H1 (cell line): ENCODE results near the gene ARMC10. TPM values are rescaled to one million over a fixed set of nuclear protein-coding genes. Genes with fewer than 3 reads are reported as not detected.
A peak's percentile ranks its signal among the peaks of the same experiment; 100 is the strongest.

Source experiments
- CTCF ChIA-PET: fragments of 300-600 bp; sonication (Branson Sonifier 250); formaldehyde crosslinking; loops from one replicate; lab custom pipeline; 2021; ENCODE audit not compliant: partially characterized antibody; lab: Charles Lee
- POLR2A ChIA-PET: fragments of 300-600 bp; sonication (Branson Sonifier 250); formaldehyde crosslinking; loops from one replicate; lab custom pipeline; 2021; ENCODE audit warnings: inconsistent platforms; ENCODE audit not compliant: partially characterized antibody; lab: Charles Lee
- DNase-seq, 2 experiments: peaks; one replicate each; pipeline versions ENCODE4 v3.0.0 to v3.0.0-alpha.2; 2010 to 2022; ENCODE audit warnings: low spot score in 2 of 2, low read depth in 1 of 2, mixed read lengths in 1 of 2
- FAIRE-seq: peaks from 2 replicates; lab custom pipeline; 2011; peaks lifted over from hg19 to GRCh38; lab: Jason Lieb, UNC
- H2AFZ ChIP-seq: 2 replicates; pipeline ENCODE4 v1.8.1; 2012; ENCODE audit warnings: low read length, inconsistent platforms
- H2AK5ac ChIP-seq: 2 replicates; pipeline ENCODE4 v1.6.1; 2013; ENCODE audit warnings: low read depth, low read length
- H2BK120ac ChIP-seq: replicated peaks from 2 replicates; pipeline ENCODE3; 2013; ENCODE audit warnings: low read depth, low read length, inconsistent platforms
- H2BK12ac ChIP-seq: 2 replicates; pipeline ENCODE4 v1.6.1; 2013; ENCODE audit warnings: low read depth, low read length
- H2BK15ac ChIP-seq: 2 replicates; pipeline ENCODE4 v1.6.1; 2013; ENCODE audit warnings: low read length
- H2BK20ac ChIP-seq: 2 replicates; pipeline ENCODE4 v1.6.1; 2013; ENCODE audit warnings: low read length
- H2BK5ac ChIP-seq: 2 replicates; pipeline ENCODE4 v1.6.1; 2013; ENCODE audit warnings: low read depth, low read length
- H3K14ac ChIP-seq: 2 replicates; pipeline ENCODE4 v1.6.1; 2013; ENCODE audit warnings: inconsistent platforms; ENCODE audit not compliant: insufficient read length
- H3K18ac ChIP-seq: 2 replicates; pipeline ENCODE4 v1.6.1; 2013; ENCODE audit warnings: low read length; ENCODE audit errors: extremely low read depth
- H3K23ac ChIP-seq: 2 replicates; pipeline ENCODE4 v1.6.1; 2013; ENCODE audit warnings: inconsistent platforms; ENCODE audit not compliant: insufficient read length
- H3K23me2 ChIP-seq: 2 replicates; pipeline ENCODE4 v1.6.1; 2013; ENCODE audit warnings: low read depth, low read length
- H3K27ac ChIP-seq: 2 replicates; pipeline ENCODE4 v1.6.1; 2011; ENCODE audit warnings: low read depth, low read length, inconsistent platforms
- H3K27me3 ChIP-seq, 4 experiments: replicated peaks in 1 of 4; 1 replicate in 1 of 4; 2 replicates in 3 of 4; pipeline versions ENCODE4 v1.6.1 to v1.8.1; 2011 to 2013; ENCODE audit warnings: low read length in 3 of 4, mild to moderate bottlenecking in 3 of 4, inconsistent platforms in 2 of 4, mixed read lengths in 2 of 4, moderate library complexity in 1 of 4; ENCODE audit not compliant: control insufficient read depth in 3 of 4, insufficient read depth in 3 of 4; ENCODE audit errors: extremely low read depth in 1 of 4
- H3K36me3 ChIP-seq, 4 experiments: 2 replicates each; pipeline versions ENCODE4 v1.6.1 to v1.8.1; 2011 to 2013; ENCODE audit warnings: mild to moderate bottlenecking in 4 of 4, low read length in 3 of 4, moderate library complexity in 2 of 4, control low read depth in 1 of 4, inconsistent platforms in 1 of 4; ENCODE audit not compliant: insufficient read depth in 4 of 4, control insufficient read depth in 2 of 4
- H3K4ac ChIP-seq: replicated peaks from 2 replicates; pipeline ENCODE3; 2013; ENCODE audit warnings: low read length, low read depth, mixed read lengths, inconsistent platforms; ENCODE audit not compliant: insufficient read length
- H3K4me1 ChIP-seq, 4 experiments: replicated peaks in 1 of 4; 1 replicate in 1 of 4; 2 replicates in 3 of 4; pipeline versions ENCODE4 v1.6.1 to v1.8.1; 2011 to 2013; ENCODE audit warnings: low read length in 3 of 4, inconsistent platforms in 2 of 4, mixed read lengths in 1 of 4; ENCODE audit not compliant: insufficient read depth in 4 of 4, control insufficient read depth in 3 of 4
- H3K4me2 ChIP-seq, 2 experiments: 2 replicates each; pipeline versions ENCODE4 v1.6.1 to v1.8.1; 2011 to 2013; ENCODE audit warnings: low read depth in 2 of 2, low read length in 2 of 2, control low read depth in 1 of 2, inconsistent platforms in 1 of 2, mild to moderate bottlenecking in 1 of 2; ENCODE audit not compliant: insufficient read depth in 1 of 2
- H3K4me3 ChIP-seq, 4 experiments: fragments of 200-600, 300-600 bp in 1 of 4; sonication (generic), shearing (Covaris generic), sonication (Bioruptor Twin) in 1 of 4; 2 replicates each; pipeline versions ENCODE4 v1.5.1 to v1.8.1; 2011 to 2016; ENCODE audit warnings: low read length in 4 of 4, low read depth in 3 of 4, control low read depth in 2 of 4, inconsistent platforms in 2 of 4, mild to moderate bottlenecking in 2 of 4, mixed read lengths in 1 of 4, moderate library complexity in 1 of 4; ENCODE audit not compliant: insufficient read depth in 2 of 4; ENCODE audit errors: extremely low read depth in 1 of 4
- H3K56ac ChIP-seq: replicated peaks from 2 replicates; pipeline ENCODE3; 2013; ENCODE audit warnings: low read depth, mild to moderate bottlenecking, mixed read lengths, low read length, inconsistent platforms; ENCODE audit not compliant: insufficient read length
- H3K79me1 ChIP-seq: 2 replicates; pipeline ENCODE4 v1.6.1; 2013; ENCODE audit warnings: low read depth, low read length, control low read depth
- H3K79me2 ChIP-seq, 2 experiments: 2 replicates each; pipeline versions ENCODE4 v1.6.1 to v1.8.1; 2012 to 2013; ENCODE audit warnings: low read length in 2 of 2, mild to moderate bottlenecking in 2 of 2, inconsistent platforms in 1 of 2; ENCODE audit not compliant: insufficient read depth in 2 of 2, control insufficient read depth in 1 of 2
- H3K9ac ChIP-seq, 4 experiments: replicated peaks in 1 of 4; 1 replicate in 1 of 4; 2 replicates in 3 of 4; pipeline versions ENCODE4 v1.6.1 to v1.8.1; 2011 to 2013; ENCODE audit warnings: low read depth in 3 of 4, low read length in 3 of 4, control low read depth in 2 of 4, mild to moderate bottlenecking in 2 of 4, moderate library complexity in 2 of 4, inconsistent platforms in 1 of 4; ENCODE audit errors: extremely low read depth in 1 of 4
- H3K9me3 ChIP-seq, 2 experiments: 2 replicates each; pipeline versions ENCODE4 v1.6.1 to v1.8.1; 2012 to 2013; ENCODE audit warnings: mild to moderate bottlenecking in 2 of 2, moderate library complexity in 2 of 2, control low read depth in 1 of 2, inconsistent platforms in 1 of 2, low read depth in 1 of 2, low read length in 1 of 2, mixed read lengths in 1 of 2; ENCODE audit not compliant: insufficient read depth in 2 of 2
- H4K20me1 ChIP-seq, 2 experiments: replicated peaks in 1 of 2; 2 replicates each; pipeline versions ENCODE3 to v1.8.1; 2011 to 2013; ENCODE audit warnings: inconsistent platforms in 2 of 2, low read length in 2 of 2, mild to moderate bottlenecking in 1 of 2; ENCODE audit not compliant: insufficient read depth in 2 of 2, control insufficient read depth in 1 of 2
- H4K5ac ChIP-seq: 2 replicates; pipeline ENCODE4 v1.6.1; 2013; ENCODE audit warnings: low read length, low read depth, mixed read lengths, inconsistent platforms; ENCODE audit not compliant: insufficient read length
- H4K8ac ChIP-seq: 2 replicates; pipeline ENCODE4 v1.8.0; 2013; ENCODE audit warnings: mild to moderate bottlenecking, moderate library complexity, low read length, inconsistent platforms; ENCODE audit not compliant: insufficient read depth; ENCODE audit errors: extremely low read depth
- H4K91ac ChIP-seq: replicated peaks from 2 replicates; pipeline ENCODE3; 2013; ENCODE audit warnings: low read length, mixed read lengths, inconsistent platforms; ENCODE audit not compliant: insufficient read length
- CHD2 ChIP-seq: IDR thresholded peaks from 2 replicates; pipeline ENCODE4 v1.6.1; 2012; ENCODE audit warnings: low read length, improper control_type of control experiment
- CTCF ChIP-seq, 3 experiments: IDR thresholded peaks; 1 replicate in 2 of 3; 2 replicates in 1 of 3; pipeline versions ENCODE4 v1.5.1 to v1.6.1; 2011; ENCODE audit warnings: low read length in 3 of 3, mild to moderate bottlenecking in 3 of 3, inconsistent platforms in 2 of 3, low read depth in 1 of 3, moderate library complexity in 1 of 3; ENCODE audit not compliant: insufficient read depth in 1 of 3; ENCODE audit errors: control extremely low read depth in 1 of 3
- EGR1 ChIP-seq: IDR thresholded peaks from 2 replicates; pipeline ENCODE4 v1.6.1; 2011; ENCODE audit warnings: low read depth, low read length, borderline replicate concordance
- EZH2 ChIP-seq: fragments of 200-600 bp; sonication (generic); IDR thresholded peaks from 2 replicates; pipeline ENCODE4 v1.7.1; 2012; ENCODE audit warnings: low read depth, mild to moderate bottlenecking, moderate library complexity, low read length, inconsistent platforms; ENCODE audit not compliant: severe bottlenecking
- FOSL1 ChIP-seq: IDR thresholded peaks from 2 replicates; pipeline ENCODE4 v1.6.1; 2011; ENCODE audit warnings: mild to moderate bottlenecking, low read depth, low read length, moderate library complexity; ENCODE audit not compliant: insufficient read depth
- JUND ChIP-seq: IDR thresholded peaks from 2 replicates; pipeline ENCODE4 v1.6.1; 2011; ENCODE audit warnings: mild to moderate bottlenecking, improper control_type of control experiment, low read length
- RBBP5 ChIP-seq: IDR thresholded peaks from 2 replicates; pipeline ENCODE4 v1.7.1; 2012; ENCODE audit warnings: low read depth, mild to moderate bottlenecking, inconsistent platforms, low read length, moderate library complexity, borderline replicate concordance
- SP1 ChIP-seq: IDR thresholded peaks from 2 replicates; pipeline ENCODE4 v1.6.1; 2011; ENCODE audit warnings: low read depth, low read length
- SP2 ChIP-seq: IDR thresholded peaks from 2 replicates; pipeline ENCODE4 v1.6.1; 2012; ENCODE audit warnings: mild to moderate bottlenecking, low read length, inconsistent platforms
- SUZ12 ChIP-seq: fragments of 200-600 bp; sonication (generic); IDR thresholded peaks from 2 replicates; pipeline ENCODE4 v1.6.1; 2012; ENCODE audit warnings: mild to moderate bottlenecking, inconsistent platforms, low read length, moderate library complexity, mixed read lengths
- ZNF274 ChIP-seq: IDR thresholded peaks from 2 replicates; pipeline ENCODE4 v1.7.0; 2012; ENCODE audit warnings: low read length, borderline replicate concordance; ENCODE audit errors: extremely low read depth
- WGBS, 2 experiments: shearing (Covaris generic) in 1 of 2; methylation state at CpG; one replicate each; pipeline versions ENCODE4 v1.1.6 to v1.1.7; 2013 to 2015; ENCODE audit warnings: low lambda C conversion rate in 2 of 2, mixed read lengths in 2 of 2, inconsistent platforms in 1 of 2, low coverage in 1 of 2, missing lambda C conversion rate in 1 of 2; ENCODE audit not compliant: insufficient replicate concordance in 2 of 2, insufficient coverage in 1 of 2, insufficient read length in 1 of 2; ENCODE audit errors: extremely low coverage in 1 of 2, missing lambda C conversion rate in 1 of 2; 5-methylcytosine and 5-hydroxymethylcytosine counted together
- polyA plus RNA-seq, 7 experiments: library from polyadenylated mRNA; depleted of rRNA in 3 of 7; stranded (reverse) in 5 of 7; unstranded in 2 of 7; fragments of >200 nt in 5 of 7; fragments of 200-250 nt in 2 of 7; gene quantifications; 1 replicate in 5 of 7; 2 replicates in 1 of 7; 4 replicates in 1 of 7; pipeline versions ENCODE4 v1.2.1 to v1.2.3, GENCODE V29; 2011 to 2013; ENCODE audit warnings: missing spikeins in 2 of 7, mixed read lengths in 2 of 7
- total RNA-seq: library from RNA; stranded (reverse); fragmentation: NEBNext Ultra II Directional; extraction: Animal tissue kit (Norgen Biotek cat#: 25700); gene quantifications from 2 replicates; pipeline ENCODE4 v1.2.1, GENCODE V29; 2021

The ARMC10 gene
- total and polyA plus RNA-seq, 2 of the 8 experiments (the other 6 are each of a cell fraction or from before 2014, with no cell fraction given): 16.4 to 44.3 TPM

GRCh38 chr7:103113164-103113563, 38.2 kb downstream of the ARMC10 start:
- no peak for TF ChIP-seq ZNF274
- no peak for TF ChIP-seq EZH2
- TF ChIP-seq CHD2: no peak
- no peak for TF ChIP-seq CTCF (IDR thresholded peaks at IDR 0.05; ENCODE audit: control extremely low read depth in 1 of 3, insufficient read depth in 1 of 3, low read depth in 1 of 3, low read length in 3 of 3)
- TF ChIP-seq SUZ12: no peak
- no peak for TF ChIP-seq SP2
- TF ChIP-seq JUND: no peak
- no peak for TF ChIP-seq FOSL1
- TF ChIP-seq SP1: no peak
- TF ChIP-seq EGR1: no peak
- TF ChIP-seq RBBP5: no peak
- TF ChIP-seq, all 59 proteins: peak for 0
- Histone ChIP-seq H2BK5ac (no peak overlapping the region), H2BK120ac (no peak overlapping the region), H3K27me3 (no peaks in the 10 kb centered on the region), H3K9ac (no peak overlapping the region), H2BK15ac (no peak overlapping the region), H3K79me1 (no peaks in the 10 kb centered on the region), H2AK5ac (no peak overlapping the region), H3K23me2 (no peaks in the 10 kb centered on the region), H4K20me1 (no peaks in the 10 kb centered on the region), H2BK12ac (no peak overlapping the region), H3K9me3 (no peaks in the 10 kb centered on the region), H2AFZ (no peak overlapping the region), H4K91ac (no peak overlapping the region), H3K4me3 (no peak overlapping the region), H3K4me2 (no peak overlapping the region), H3K18ac (no peak overlapping the region), H3K14ac (no peak overlapping the region), H3K79me2 (no peaks in the 10 kb centered on the region), H3K36me3 (peaks cover 0 to 8% (median 0%) of the 10 kb centered on the region in 4 experiments; a peak in 2 of 8 replicates), H2BK20ac (no peak overlapping the region), H4K5ac (no peak overlapping the region), H3K23ac (no peak overlapping the region), H4K8ac (no peak overlapping the region), H3K4ac (no peak overlapping the region), H3K56ac (no peak overlapping the region), H3K27ac (no peak overlapping the region), H3K4me1 (no peaks in the 10 kb centered on the region)
- FAIRE-seq: no peak
- ChIA-PET CTCF (no interaction called here), POLR2A (no interaction called here)
- WGBS, 2 experiments: 85 to 100% methylated on average over 1 to 2 of the region's 2 CpGs
- peak in 1 of 2 experiments; percentile 19 for DNase-seq
